Panc1 (cell line): Measurements from ENCODE around the gene SLC25A27.

Experiments
- CTCF ChIP-seq: fragments of 450-650 bp; IDR thresholded peaks from 2 replicates; pipeline ENCODE4 v1.5.1; 2017; ENCODE audit warnings: mild to moderate bottlenecking
- POLR2AphosphoS5 ChIP-seq: IDR thresholded peaks from 2 replicates; pipeline ENCODE4 v1.6.1; 2012; ENCODE audit warnings: mild to moderate bottlenecking, low read depth, low read length, moderate library complexity
- SIN3A ChIP-seq: IDR thresholded peaks from 2 replicates; pipeline ENCODE4 v1.6.1; 2012; ENCODE audit warnings: low read depth, mild to moderate bottlenecking, low read length, moderate library complexity, borderline replicate concordance; ENCODE audit not compliant: insufficient read depth
- TCF7L2 ChIP-seq: IDR thresholded peaks from 2 replicates; pipeline ENCODE4 v1.6.1; 2011; ENCODE audit warnings: mild to moderate bottlenecking, low read depth, low read length, inconsistent platforms
- TF ChIP-seq, protein P1 (sequence below), 2 experiments: IDR thresholded peaks; 2 replicates each; pipeline ENCODE4 v1.6.1; 2011 to 2012; ENCODE audit warnings: low read depth in 2 of 2, control low read depth in 1 of 2, low read length in 1 of 2, mild to moderate bottlenecking in 1 of 2, moderate library complexity in 1 of 2; ENCODE audit not compliant: insufficient read depth in 1 of 2

DNA sequence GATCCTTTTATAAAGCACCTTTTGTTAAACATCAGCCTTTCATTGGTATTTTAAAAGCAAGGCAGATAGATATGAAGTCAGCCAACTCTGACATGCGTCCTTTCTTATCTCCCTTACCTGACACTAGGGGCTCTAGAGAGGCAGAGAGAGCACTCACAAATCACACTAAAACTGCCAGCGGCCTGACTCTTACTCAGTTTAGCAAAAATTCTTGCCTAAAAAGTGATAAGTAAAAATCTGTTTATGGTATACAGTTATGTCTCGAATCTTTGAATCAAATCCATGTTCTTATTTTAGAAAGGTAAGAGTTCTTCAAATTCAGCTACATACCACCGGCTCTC, 24.5 kb downstream of the SLC25A27 start:
- TF ChIP-seq CTCF (peak; percentile 53; the same call in 1 of the 2 replicates), POLR2AphosphoS5 (no peak), SIN3A (no peak), TCF7L2 (no peak)
- TF ChIP-seq, protein P1, sequence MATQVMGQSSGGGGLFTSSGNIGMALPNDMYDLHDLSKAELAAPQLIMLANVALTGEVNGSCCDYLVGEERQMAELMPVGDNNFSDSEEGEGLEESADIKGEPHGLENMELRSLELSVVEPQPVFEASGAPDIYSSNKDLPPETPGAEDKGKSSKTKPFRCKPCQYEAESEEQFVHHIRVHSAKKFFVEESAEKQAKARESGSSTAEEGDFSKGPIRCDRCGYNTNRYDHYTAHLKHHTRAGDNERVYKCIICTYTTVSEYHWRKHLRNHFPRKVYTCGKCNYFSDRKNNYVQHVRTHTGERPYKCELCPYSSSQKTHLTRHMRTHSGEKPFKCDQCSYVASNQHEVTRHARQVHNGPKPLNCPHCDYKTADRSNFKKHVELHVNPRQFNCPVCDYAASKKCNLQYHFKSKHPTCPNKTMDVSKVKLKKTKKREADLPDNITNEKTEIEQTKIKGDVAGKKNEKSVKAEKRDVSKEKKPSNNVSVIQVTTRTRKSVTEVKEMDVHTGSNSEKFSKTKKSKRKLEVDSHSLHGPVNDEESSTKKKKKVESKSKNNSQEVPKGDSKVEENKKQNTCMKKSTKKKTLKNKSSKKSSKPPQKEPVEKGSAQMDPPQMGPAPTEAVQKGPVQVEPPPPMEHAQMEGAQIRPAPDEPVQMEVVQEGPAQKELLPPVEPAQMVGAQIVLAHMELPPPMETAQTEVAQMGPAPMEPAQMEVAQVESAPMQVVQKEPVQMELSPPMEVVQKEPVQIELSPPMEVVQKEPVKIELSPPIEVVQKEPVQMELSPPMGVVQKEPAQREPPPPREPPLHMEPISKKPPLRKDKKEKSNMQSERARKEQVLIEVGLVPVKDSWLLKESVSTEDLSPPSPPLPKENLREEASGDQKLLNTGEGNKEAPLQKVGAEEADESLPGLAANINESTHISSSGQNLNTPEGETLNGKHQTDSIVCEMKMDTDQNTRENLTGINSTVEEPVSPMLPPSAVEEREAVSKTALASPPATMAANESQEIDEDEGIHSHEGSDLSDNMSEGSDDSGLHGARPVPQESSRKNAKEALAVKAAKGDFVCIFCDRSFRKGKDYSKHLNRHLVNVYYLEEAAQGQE (IDR thresholded peaks at IDR 0.05; ENCODE audit: insufficient read depth in 1 of 2, low read depth in 2 of 2, low read length in 1 of 2) = no peak
